NCI-H146 treated with DMSO at 0.1 percent for 48 hours (cell line): ENCODE measurements around the gene MAPK7.

Experiments
- DNase-seq: peaks from one replicate; lab custom pipeline; 2025; ENCODE audit not compliant: unreplicated experiment; lab: John Stamatoyannopoulos, UW

MAPK7 gene

GRCh38 chr17:19362277-19363113 lies 15.8 kb upstream of the MAPK7 start, which contains the start of gene B9D1:
TSS of gene B9D1 (minus strand) at chr17:19362723. CDS start at chr17:19362569, 154 bp downstream.
- peak; percentile 84 for DNase-seq

- no peak for DNase-seq
These were observed 15.2 kb upstream of the MAPK7 start for GRCh38 chr17:19363114-19363438.

- no peak for DNase-seq
These were observed 14.8 kb upstream of the MAPK7 start for GRCh38 chr17:19363460-19364035.

GRCh38 chr17:19364699-19365498 lies 13.4 kb upstream of the MAPK7 start:
- peak; percentile 19 for DNase-seq

- no peak for DNase-seq
These were observed 12.8 kb upstream of the MAPK7 start for GRCh38 chr17:19365499-19365817.

GRCh38 chr17:19365833-19366636 lies 12.3 kb upstream of the MAPK7 start:
- no peak for DNase-seq

GRCh38 chr17:19366637-19366972 lies 11.7 kb upstream of the MAPK7 start:
- DNase-seq, result no peak

GRCh38 chr17:19368229-19368628 lies 10.1 kb upstream of the MAPK7 start:
- DNase-seq, result no peak

GRCh38 chr17:19369107-19369778 lies 9.1 kb upstream of the MAPK7 start:
- no peak for DNase-seq

- DNase-seq, result no peak
These were observed 8.3 kb upstream of the MAPK7 start for GRCh38 chr17:19369846-19370492.

- no peak for DNase-seq
These were observed 7.8 kb upstream of the MAPK7 start for GRCh38 chr17:19370493-19370960.

- no peak for DNase-seq
These were observed 6.9 kb upstream of the MAPK7 start for GRCh38 chr17:19371259-19372010.

- DNase-seq, result no peak
These were observed 6.3 kb upstream of the MAPK7 start for GRCh38 chr17:19372011-19372370.

- DNase-seq, result no peak
These were observed 5.9 kb upstream of the MAPK7 start for GRCh38 chr17:19372439-19372838.

GRCh38 chr17:19372866-19373504 lies 5.3 kb upstream of the MAPK7 start:
- no peak for DNase-seq

GRCh38 chr17:19374136-19374535 lies 4.2 kb upstream of the MAPK7 start:
- no peak for DNase-seq

- DNase-seq, result no peak
These were observed 2.6 kb upstream of the MAPK7 start for GRCh38 chr17:19375732-19376131.

GRCh38 chr17:19376811-19377210 lies 1.5 kb upstream of the MAPK7 start:
- peak; percentile 29 for DNase-seq
